ENCODE data around the gene ATP2B1. TPM values are rescaled to one million over a fixed set of nuclear protein-coding genes. Genes with fewer than 3 reads are reported as not detected.

Gene ATP2B1
- total RNA-seq, 1 donor, result 99.9 TPM

DNA sequence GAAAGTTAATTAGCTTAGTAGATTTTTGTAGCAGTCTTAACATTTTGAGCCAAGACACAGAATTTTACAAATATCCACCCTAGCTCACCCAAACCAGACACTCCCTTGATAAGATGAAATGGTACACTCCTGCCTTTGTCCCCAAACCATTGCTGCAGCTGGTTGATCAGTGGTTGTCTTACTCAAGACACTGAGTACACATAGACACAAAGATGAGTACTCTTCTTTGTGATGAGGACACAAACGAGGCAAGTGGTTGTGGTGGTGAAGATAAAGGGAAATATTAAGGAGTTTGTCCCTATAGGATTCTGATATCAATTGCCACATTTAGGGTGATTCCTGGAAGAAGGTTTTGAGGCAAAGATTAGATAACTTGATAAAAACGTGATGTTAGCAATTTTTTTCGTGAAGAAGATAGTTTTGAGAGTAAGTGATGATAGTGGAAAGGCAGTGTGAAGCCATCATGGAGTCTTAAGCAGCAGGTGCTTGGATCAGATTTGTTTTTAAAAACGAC is 21.4 kb upstream of the ATP2B1 start:
- H3K9me3 ChIP-seq (ENCODE audit: low read depth, low read length), result peaks cover 2% of the 10 kb centered on the region
- no peak overlapping the region for H3K4me2 ChIP-seq (ENCODE audit: insufficient read depth, low read length)
- H3K79me2 ChIP-seq (ENCODE audit: insufficient read depth, low read length), result no peaks in the 10 kb centered on the region
- no peaks in the 10 kb centered on the region for H4K20me1 ChIP-seq (ENCODE audit: insufficient read depth, low read length)
- no peak overlapping the region for H3K27ac ChIP-seq (ENCODE audit: low read depth, low read length)
- TF ChIP-seq, protein P1, sequence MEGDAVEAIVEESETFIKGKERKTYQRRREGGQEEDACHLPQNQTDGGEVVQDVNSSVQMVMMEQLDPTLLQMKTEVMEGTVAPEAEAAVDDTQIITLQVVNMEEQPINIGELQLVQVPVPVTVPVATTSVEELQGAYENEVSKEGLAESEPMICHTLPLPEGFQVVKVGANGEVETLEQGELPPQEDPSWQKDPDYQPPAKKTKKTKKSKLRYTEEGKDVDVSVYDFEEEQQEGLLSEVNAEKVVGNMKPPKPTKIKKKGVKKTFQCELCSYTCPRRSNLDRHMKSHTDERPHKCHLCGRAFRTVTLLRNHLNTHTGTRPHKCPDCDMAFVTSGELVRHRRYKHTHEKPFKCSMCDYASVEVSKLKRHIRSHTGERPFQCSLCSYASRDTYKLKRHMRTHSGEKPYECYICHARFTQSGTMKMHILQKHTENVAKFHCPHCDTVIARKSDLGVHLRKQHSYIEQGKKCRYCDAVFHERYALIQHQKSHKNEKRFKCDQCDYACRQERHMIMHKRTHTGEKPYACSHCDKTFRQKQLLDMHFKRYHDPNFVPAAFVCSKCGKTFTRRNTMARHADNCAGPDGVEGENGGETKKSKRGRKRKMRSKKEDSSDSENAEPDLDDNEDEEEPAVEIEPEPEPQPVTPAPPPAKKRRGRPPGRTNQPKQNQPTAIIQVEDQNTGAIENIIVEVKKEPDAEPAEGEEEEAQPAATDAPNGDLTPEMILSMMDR (IDR thresholded peaks at IDR 0.05; ENCODE audit: extremely low read depth, low read depth, low read length), result no peak
- no peaks in the 10 kb centered on the region for H3K27me3 ChIP-seq (ENCODE audit: insufficient read depth, low read length)
- no peak overlapping the region for H3K4me3 ChIP-seq (ENCODE audit: insufficient read depth, low read length)
- no peak overlapping the region for H2AFZ ChIP-seq (ENCODE audit: low read length)
- no peaks in the 10 kb centered on the region for H3K36me3 ChIP-seq (ENCODE audit: insufficient read depth, low read length)
- DNase-seq (ENCODE audit: insufficient read length, low spot score, missing footprints), result no peak
- peaks cover 33% of the 10 kb centered on the region for H3K4me1 ChIP-seq (ENCODE audit: insufficient read depth, low read length)

DNA sequence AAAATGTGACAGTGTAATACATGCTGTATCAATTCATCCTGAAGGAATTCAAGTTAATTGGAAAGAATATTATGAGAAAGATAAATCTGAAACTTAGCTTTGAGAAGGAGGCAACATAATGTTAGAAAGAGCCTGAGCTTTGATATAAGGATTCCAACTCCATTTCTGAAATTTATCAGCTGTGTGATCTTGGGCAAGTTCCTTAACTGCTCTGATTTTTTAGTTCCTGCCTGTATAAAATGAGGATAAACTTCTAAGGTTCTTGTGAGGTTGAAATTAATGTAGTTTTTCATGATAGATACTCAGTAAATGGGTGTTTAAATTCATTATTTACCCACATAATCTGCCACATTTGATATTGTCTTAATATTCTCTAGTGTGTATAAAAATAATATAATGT is 14.6 kb upstream of the ATP2B1 start:
- no peaks in the 10 kb centered on the region for H3K79me2 ChIP-seq (ENCODE audit: insufficient read depth, low read length)
- H3K27ac ChIP-seq (ENCODE audit: low read depth, low read length), result no peak overlapping the region
- H3K4me2 ChIP-seq (ENCODE audit: insufficient read depth, low read length), result no peak overlapping the region
- no peaks in the 10 kb centered on the region for H3K36me3 ChIP-seq (ENCODE audit: insufficient read depth, low read length)
- no peaks in the 10 kb centered on the region for H4K20me1 ChIP-seq (ENCODE audit: insufficient read depth, low read length)
- TF ChIP-seq, protein P1 (IDR thresholded peaks at IDR 0.05; ENCODE audit: extremely low read depth, low read depth, low read length), result no peak
- no peak for DNase-seq (ENCODE audit: insufficient read length, low spot score, missing footprints)
- H2AFZ ChIP-seq (ENCODE audit: low read length), result no peak overlapping the region
- no peak overlapping the region for H3K4me3 ChIP-seq (ENCODE audit: insufficient read depth, low read length)
- no peaks in the 10 kb centered on the region for H3K4me1 ChIP-seq (ENCODE audit: insufficient read depth, low read length)
- H3K9me3 ChIP-seq (ENCODE audit: low read depth, low read length), result no peaks in the 10 kb centered on the region
- no peaks in the 10 kb centered on the region for H3K27me3 ChIP-seq (ENCODE audit: insufficient read depth, low read length)

DNA sequence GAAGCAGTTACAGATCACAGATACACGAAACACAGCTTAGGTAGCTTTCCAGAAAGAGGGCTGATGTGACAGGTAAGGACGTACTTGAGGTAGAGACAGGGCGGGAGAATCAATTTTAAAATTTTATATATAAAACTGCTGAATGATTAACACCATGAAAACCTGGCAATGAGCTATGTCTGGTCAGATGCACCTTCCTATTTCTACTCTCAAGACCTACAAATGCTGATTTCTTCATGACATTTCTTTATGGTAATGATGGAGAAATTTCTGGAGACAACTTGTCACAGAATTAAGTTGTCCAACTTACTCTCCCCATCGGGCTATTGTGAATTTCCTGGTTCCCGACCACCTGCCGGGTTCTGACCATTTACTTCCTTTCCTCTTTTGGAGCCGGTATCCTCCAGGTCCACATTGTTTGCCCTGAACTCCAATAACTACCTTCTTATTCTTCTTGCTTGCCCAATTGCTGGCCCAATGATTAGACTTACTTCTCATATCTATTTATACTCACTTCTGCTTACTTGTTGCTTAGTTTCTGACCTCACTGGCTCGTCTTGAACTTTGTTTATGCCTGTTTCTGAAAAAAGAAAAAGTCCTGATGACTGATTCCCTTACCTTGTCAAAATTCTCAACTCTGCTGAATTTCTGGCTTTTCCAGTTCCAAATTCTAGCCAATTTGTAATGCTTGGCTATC is 12.8 kb upstream of the ATP2B1 start:
- TF ChIP-seq, protein P1 (IDR thresholded peaks at IDR 0.05; ENCODE audit: extremely low read depth, low read depth, low read length), result no peak
- no peaks in the 10 kb centered on the region for H4K20me1 ChIP-seq (ENCODE audit: insufficient read depth, low read length)
- H3K4me3 ChIP-seq (ENCODE audit: insufficient read depth, low read length), result no peak overlapping the region
- no peaks in the 10 kb centered on the region for H3K27me3 ChIP-seq (ENCODE audit: insufficient read depth, low read length)
- no peak overlapping the region for H3K4me2 ChIP-seq (ENCODE audit: insufficient read depth, low read length)
- H3K79me2 ChIP-seq (ENCODE audit: insufficient read depth, low read length), result no peaks in the 10 kb centered on the region
- DNase-seq (ENCODE audit: insufficient read length, low spot score, missing footprints), result no peak
- no peak overlapping the region for H2AFZ ChIP-seq (ENCODE audit: low read length)
- H3K27ac ChIP-seq (ENCODE audit: low read depth, low read length), result no peak overlapping the region
- H3K9me3 ChIP-seq (ENCODE audit: low read depth, low read length), result no peaks in the 10 kb centered on the region
- no peaks in the 10 kb centered on the region for H3K4me1 ChIP-seq (ENCODE audit: insufficient read depth, low read length)
- no peaks in the 10 kb centered on the region for H3K36me3 ChIP-seq (ENCODE audit: insufficient read depth, low read length)

DNA sequence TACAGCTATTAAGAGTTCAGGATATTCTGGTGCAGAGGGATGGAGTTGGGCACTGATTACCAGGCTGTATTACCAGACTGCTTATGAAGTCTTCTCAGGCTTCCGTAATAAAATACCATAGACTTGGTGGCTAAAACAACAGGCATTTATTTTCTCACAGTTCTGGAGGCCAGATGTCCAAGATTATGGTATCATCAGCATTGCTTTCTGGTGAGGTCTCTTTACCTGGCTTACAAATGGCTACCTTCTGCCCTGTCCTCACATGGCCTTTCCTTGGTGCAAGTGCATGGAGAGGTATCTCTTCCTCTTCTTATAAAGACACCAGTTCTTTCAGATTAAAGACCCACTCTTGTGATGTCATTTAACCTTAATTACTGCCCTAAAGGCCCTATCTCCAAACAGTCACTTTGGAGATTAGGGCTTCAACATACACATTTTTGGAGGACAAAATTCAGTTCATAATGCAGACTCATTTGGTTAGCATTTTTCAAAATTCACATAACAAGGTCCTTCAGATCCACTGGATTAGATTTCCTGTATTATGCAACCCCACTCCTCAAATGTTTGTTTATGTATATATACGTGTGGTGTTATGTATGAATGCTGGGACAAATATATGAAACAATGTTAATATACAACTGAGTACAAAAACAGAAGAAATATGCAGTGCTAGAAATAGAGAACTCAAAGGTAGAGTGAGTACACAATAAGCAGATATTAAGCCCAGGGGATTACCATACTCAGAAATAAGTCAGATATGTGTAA is 9.3 kb upstream of the ATP2B1 start:
- H3K27me3 ChIP-seq (ENCODE audit: insufficient read depth, low read length), result no peaks in the 10 kb centered on the region
- no peaks in the 10 kb centered on the region for H3K9me3 ChIP-seq (ENCODE audit: low read depth, low read length)
- no peak for DNase-seq (ENCODE audit: insufficient read length, low spot score, missing footprints)
- H4K20me1 ChIP-seq (ENCODE audit: insufficient read depth, low read length), result no peaks in the 10 kb centered on the region
- no peaks in the 10 kb centered on the region for H3K4me1 ChIP-seq (ENCODE audit: insufficient read depth, low read length)
- no peaks in the 10 kb centered on the region for H3K36me3 ChIP-seq (ENCODE audit: insufficient read depth, low read length)
- no peak overlapping the region for H3K4me2 ChIP-seq (ENCODE audit: insufficient read depth, low read length)
- TF ChIP-seq, protein P1 (IDR thresholded peaks at IDR 0.05; ENCODE audit: extremely low read depth, low read depth, low read length), result no peak
- H3K27ac ChIP-seq (ENCODE audit: low read depth, low read length), result no peak overlapping the region
- no peaks in the 10 kb centered on the region for H3K79me2 ChIP-seq (ENCODE audit: insufficient read depth, low read length)
- H2AFZ ChIP-seq (ENCODE audit: low read length), result no peak overlapping the region
- no peak overlapping the region for H3K4me3 ChIP-seq (ENCODE audit: insufficient read depth, low read length)
